PC-9 (cell line): ENCODE data around the gene BZW2. TPM values are rescaled to one million over a fixed set of nuclear protein-coding genes. Genes with fewer than 3 reads are reported as not detected.

Experiments used
- BruUV-seq: library from RNA; stranded (reverse); fragments of 400-500 nt; replicated peaks from 2 replicates; lab custom pipeline; 2021; lab: Mats Ljungman, UMichigan
- CTCF ChIA-PET: fragments of 300-600 bp; sonication (Branson Sonifier 250); formaldehyde crosslinking; loops from one replicate; lab custom pipeline; 2022; ENCODE audit warnings: antibody characterized with exemption; lab: Charles Lee
- POLR2A ChIA-PET: fragments of 300-600 bp; sonication (Branson Sonifier 250); formaldehyde crosslinking; loops from one replicate; lab custom pipeline; 2022; ENCODE audit warnings: antibody characterized with exemption; ENCODE audit not compliant: unreplicated experiment; lab: Charles Lee
- DNase-seq, 2 experiments: peaks; one replicate each; pipeline versions ENCODE4 v3.0.0 to v3.0.0-alpha.2; 2015 to 2022; ENCODE audit warnings: mixed read lengths in 1 of 2
- H2AFZ ChIP-seq: fragments of 200-600 bp; sonication (generic); 2 replicates; pipeline ENCODE4 v1.8.1; 2017; ENCODE audit warnings: antibody characterized with exemption
- H3F3A ChIP-seq: fragments of 200-600 bp; sonication (generic); 2 replicates; pipeline ENCODE4 v1.8.1; 2017; ENCODE audit warnings: antibody characterized with exemption, mild to moderate bottlenecking, low read depth; ENCODE audit not compliant: insufficient read depth
- H3K27ac ChIP-seq: fragments of 200-600 bp; sonication (generic); 2 replicates; pipeline ENCODE4 v1.6.1; 2016; ENCODE audit warnings: mixed run types
- H3K27me3 ChIP-seq: fragments of 200-600 bp; sonication (generic); 2 replicates; pipeline ENCODE4 v1.6.1; 2016; ENCODE audit warnings: low read depth, mixed run types; ENCODE audit not compliant: insufficient read depth
- H3K36me3 ChIP-seq: fragments of 200-600 bp; sonication (generic); 2 replicates; pipeline ENCODE4 v1.6.1; 2016; ENCODE audit warnings: low read depth, mixed run types
- H3K4me1 ChIP-seq: fragments of 200-600 bp; sonication (generic); replicated peaks from 2 replicates; pipeline ENCODE4 v1.6.1; 2016; ENCODE audit warnings: mixed run types; ENCODE audit not compliant: insufficient read depth
- H3K4me2 ChIP-seq: fragments of 200-600 bp; sonication (generic); 2 replicates; pipeline ENCODE4 v1.6.1; 2017; ENCODE audit warnings: mixed run types
- H3K4me3 ChIP-seq: fragments of 200-600 bp; sonication (generic); 2 replicates; pipeline ENCODE4 v1.6.1; 2016; ENCODE audit warnings: mixed run types
- H3K79me2 ChIP-seq: fragments of 200-600 bp; sonication (generic); 2 replicates; pipeline ENCODE4 v1.6.1; 2017; ENCODE audit warnings: low read depth, mixed run types
- H3K9me2 ChIP-seq: fragments of 200-600 bp; sonication (generic); 2 replicates; pipeline ENCODE4 v1.8.1; 2017; ENCODE audit warnings: mild to moderate bottlenecking; ENCODE audit not compliant: insufficient read depth
- H3K9me3 ChIP-seq: fragments of 200-600 bp; sonication (generic); 2 replicates; pipeline ENCODE4 v1.8.1; 2016; ENCODE audit warnings: low read depth; ENCODE audit not compliant: insufficient read depth
- H4K20me1 ChIP-seq: fragments of 200-600 bp; sonication (generic); 2 replicates; pipeline ENCODE4 v1.8.1; 2017; ENCODE audit not compliant: insufficient read depth
- EZH2 ChIP-seq: fragments of 200-600 bp; sonication (generic); IDR thresholded peaks from 2 replicates; pipeline ENCODE4 v1.8.0; 2017; ENCODE audit warnings: antibody characterized with exemption, low read depth
- intact Hi-C: fragments of 100-400 bp; cut with micrococcal nuclease; formaldehyde crosslinking; loops from one replicate; pipeline ENCODE4 v1.10.0; 2022; ENCODE audit not compliant: unreplicated experiment
- total RNA-seq: library from RNA; stranded (reverse); gene quantifications from 2 replicates; pipeline ENCODE4 v1.2.3, GENCODE V29; 2021
- TF ChIP-seq, protein P1 (sequence below): fragments of 200-600 bp; sonication (generic); conservative IDR thresholded peaks from 2 replicates; pipeline ENCODE4 v1.6.1; 2017; ENCODE audit warnings: mixed run types, antibody characterized with exemption, mild to moderate bottlenecking, moderate library complexity

Gene BZW2
- total RNA-seq, 1 experiment from 2014 or later = 93.7 TPM

DNA sequence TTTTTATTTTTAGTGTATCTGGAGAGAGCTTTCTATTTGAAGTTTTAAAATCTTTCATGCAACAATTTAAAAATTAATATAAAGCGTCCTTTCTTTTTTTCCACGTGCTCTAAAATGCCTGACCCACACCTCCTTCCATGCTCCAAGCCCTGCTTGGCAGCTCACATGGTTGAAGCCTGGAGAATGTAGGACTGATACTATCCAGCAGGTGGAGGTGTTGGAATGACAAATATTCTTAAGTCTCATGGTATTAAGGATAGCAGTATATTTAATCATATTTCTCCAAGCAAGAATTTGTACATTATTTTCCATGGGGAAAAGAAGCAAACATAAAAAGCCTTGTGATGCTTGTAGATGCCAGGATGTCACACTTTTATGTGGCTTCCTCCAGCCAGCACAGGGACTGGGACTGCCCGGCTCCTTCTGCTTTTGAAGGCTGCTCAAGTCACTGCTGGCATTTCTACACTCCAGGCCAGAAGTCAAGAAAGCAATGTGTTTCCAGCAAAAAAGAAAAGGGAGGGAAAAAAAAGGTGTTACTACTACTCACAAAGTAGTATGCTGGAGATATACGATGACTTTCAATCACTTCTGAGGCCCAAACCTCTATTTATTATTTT is 49.7 kb downstream of the BZW2 start:
- no peaks in the 10 kb centered on the region for H3K4me1 ChIP-seq
- H4K20me1 ChIP-seq = no peaks in the 10 kb centered on the region; the same call in 1 of the 2 replicates
- H3K27ac ChIP-seq = no peak overlapping the region
- H3K79me2 ChIP-seq = no peaks in the 10 kb centered on the region
- CTCF ChIA-PET = interaction anchor here (0.6 to 1.0 kb wide), 5 partner anchors 28 to 606 kb away, joined by 3 to 5 read pairs (median 4); no protein-coding TSS in a partner anchor
- H3K9me3 ChIP-seq = no peaks in the 10 kb centered on the region
- POLR2A ChIA-PET = interaction anchor here (0.7 to 0.8 kb wide), 2 partner anchors 50 to 923 kb away, joined by 3 to 7 read pairs; partner anchors contain the start of genes ANKMY2 and BZW2
- H3K9me2 ChIP-seq = no peaks in the 10 kb centered on the region
- peaks cover 10% of the 10 kb centered on the region for H3F3A ChIP-seq
- H3K4me2 ChIP-seq = no peak overlapping the region
- H3K27me3 ChIP-seq = no peaks in the 10 kb centered on the region
- no peak overlapping the region for H3K4me3 ChIP-seq
- intact Hi-C loops = loop anchor here (1.0 to 10.0 kb wide), 8 partner anchors 106 to 1652 kb away; no protein-coding TSS in a partner anchor
- TF ChIP-seq, protein P1, sequence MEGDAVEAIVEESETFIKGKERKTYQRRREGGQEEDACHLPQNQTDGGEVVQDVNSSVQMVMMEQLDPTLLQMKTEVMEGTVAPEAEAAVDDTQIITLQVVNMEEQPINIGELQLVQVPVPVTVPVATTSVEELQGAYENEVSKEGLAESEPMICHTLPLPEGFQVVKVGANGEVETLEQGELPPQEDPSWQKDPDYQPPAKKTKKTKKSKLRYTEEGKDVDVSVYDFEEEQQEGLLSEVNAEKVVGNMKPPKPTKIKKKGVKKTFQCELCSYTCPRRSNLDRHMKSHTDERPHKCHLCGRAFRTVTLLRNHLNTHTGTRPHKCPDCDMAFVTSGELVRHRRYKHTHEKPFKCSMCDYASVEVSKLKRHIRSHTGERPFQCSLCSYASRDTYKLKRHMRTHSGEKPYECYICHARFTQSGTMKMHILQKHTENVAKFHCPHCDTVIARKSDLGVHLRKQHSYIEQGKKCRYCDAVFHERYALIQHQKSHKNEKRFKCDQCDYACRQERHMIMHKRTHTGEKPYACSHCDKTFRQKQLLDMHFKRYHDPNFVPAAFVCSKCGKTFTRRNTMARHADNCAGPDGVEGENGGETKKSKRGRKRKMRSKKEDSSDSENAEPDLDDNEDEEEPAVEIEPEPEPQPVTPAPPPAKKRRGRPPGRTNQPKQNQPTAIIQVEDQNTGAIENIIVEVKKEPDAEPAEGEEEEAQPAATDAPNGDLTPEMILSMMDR = peak; percentile 89
- TF ChIP-seq EZH2 = no peak
- peak; percentile 37 to 63 for DNase-seq
- BruUV-seq = no TSS peak
- peaks cover 61% of the 10 kb centered on the region for H3K36me3 ChIP-seq
- H2AFZ ChIP-seq = no peak overlapping the region

DNA sequence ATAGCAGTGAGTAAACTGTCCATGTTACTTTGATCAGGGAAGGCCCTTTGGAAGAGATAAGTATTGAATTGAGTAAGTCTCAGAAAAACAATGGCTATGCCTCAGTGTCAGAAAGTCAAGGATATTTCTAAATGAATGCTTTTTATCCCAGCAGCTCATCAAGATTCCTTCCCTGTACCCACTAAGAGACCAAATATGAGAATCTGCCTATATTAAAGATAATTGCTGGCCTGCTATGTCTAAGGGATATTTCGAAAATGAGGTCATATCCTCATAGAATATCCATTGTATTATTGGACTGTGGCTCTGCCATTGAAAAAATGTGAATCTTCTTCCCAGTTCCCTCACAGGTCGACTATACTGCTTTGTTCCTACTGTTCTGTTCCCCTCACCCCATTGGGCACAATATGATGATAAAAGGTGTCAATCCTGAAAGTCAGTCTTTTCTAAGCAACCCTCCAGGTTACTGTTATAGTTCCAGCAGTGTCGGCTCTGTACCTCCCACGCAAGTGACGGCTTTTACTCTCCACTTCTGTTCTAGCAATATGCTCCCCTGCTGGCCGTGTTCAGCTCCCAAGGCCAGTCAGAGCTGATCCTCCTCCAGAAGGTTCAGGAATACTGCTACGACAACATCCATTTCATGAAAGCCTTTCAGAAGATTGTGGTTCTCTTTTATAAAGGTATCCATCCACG is 51.7 kb downstream of the BZW2 start:
- Histone ChIP-seq H3K9me2 (no peaks in the 10 kb centered on the region), H3K27ac (no peak overlapping the region), H3K79me2 (no peaks in the 10 kb centered on the region), H2AFZ (no peak overlapping the region), H3K4me1 (no peaks in the 10 kb centered on the region), H3K9me3 (no peaks in the 10 kb centered on the region), H3K36me3 (peaks cover 55% of the 10 kb centered on the region), H3K4me2 (no peak overlapping the region), H3F3A (peaks cover 8% of the 10 kb centered on the region), H3K27me3 (no peaks in the 10 kb centered on the region), H4K20me1 (no peaks in the 10 kb centered on the region; the same call in 1 of the 2 replicates), H3K4me3 (no peak overlapping the region)
- DNase-seq = peak in 1 of 2 experiments; percentile 21
- BruUV-seq = no TSS peak
- no peak for TF ChIP-seq EZH2
- TF ChIP-seq, protein P1 = no peak
- intact Hi-C loops = loop anchor here (5.0 to 10.0 kb wide), 5 partner anchors 285 to 1650 kb away; no protein-coding TSS in a partner anchor
- ChIA-PET POLR2A (no interaction called here), CTCF (no interaction called here)

DNA sequence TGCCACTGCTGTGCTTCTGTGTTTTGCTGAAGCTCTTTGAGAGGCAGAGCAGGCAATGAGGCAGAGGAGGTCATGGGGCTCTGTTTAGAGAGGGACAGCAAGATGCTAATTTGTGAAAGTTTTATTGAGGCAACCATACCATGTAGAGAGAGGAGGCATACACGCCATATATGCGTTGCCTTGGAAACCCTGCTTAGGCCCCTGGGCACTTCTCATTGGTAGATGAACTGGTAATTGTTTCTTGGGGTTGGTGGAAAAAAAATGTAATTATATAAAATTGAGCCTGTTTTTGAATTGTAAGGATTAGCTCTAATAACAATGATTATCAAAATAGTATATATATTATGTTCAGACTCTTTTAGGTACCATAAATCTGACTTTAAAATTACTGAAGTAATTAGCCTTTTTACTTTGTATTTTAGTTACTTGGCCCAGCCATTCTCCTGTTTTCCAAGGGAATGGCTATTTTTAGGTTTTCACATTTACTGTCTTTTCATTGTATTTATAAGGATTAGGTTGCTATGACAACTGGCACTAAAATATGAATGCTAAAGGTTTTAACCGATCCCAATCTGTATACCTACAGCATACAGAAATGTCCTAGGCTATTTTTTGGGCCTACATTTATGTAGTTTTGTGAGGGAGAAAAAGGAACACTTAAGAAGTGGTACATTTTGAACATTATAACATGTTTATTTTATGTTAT is 52.4 kb downstream of the BZW2 start:
- CTCF ChIA-PET = no interaction called here

More for the DNA sequence above, 52.4 kb downstream of the BZW2 start:
- H3K9me2 ChIP-seq = no peaks in the 10 kb centered on the region
- H3K27ac ChIP-seq = no peak overlapping the region
- peaks cover 62% of the 10 kb centered on the region for H3K36me3 ChIP-seq
- no peak overlapping the region for H3K4me2 ChIP-seq
- no peak overlapping the region for H2AFZ ChIP-seq
- H3K27me3 ChIP-seq = no peaks in the 10 kb centered on the region
- no peaks in the 10 kb centered on the region for H3K79me2 ChIP-seq
- no peaks in the 10 kb centered on the region for H3K9me3 ChIP-seq
- no peak overlapping the region for H3K4me3 ChIP-seq
- no peak for DNase-seq
- TF ChIP-seq, protein P1 = no peak
- TF ChIP-seq EZH2 = no peak
- intact Hi-C loops = loop anchor here (5.0 to 10.0 kb wide), 5 partner anchors 284 to 1649 kb away; no protein-coding TSS in a partner anchor
- no peaks in the 10 kb centered on the region; the same call in 1 of the 2 replicates for H4K20me1 ChIP-seq
- POLR2A ChIA-PET = no interaction called here
- BruUV-seq = no TSS peak
- no peaks in the 10 kb centered on the region for H3K4me1 ChIP-seq
- peaks cover under 1% of the 10 kb centered on the region for H3F3A ChIP-seq
